Activated CD8-positive, alpha-beta T cell treated with anti-CD3 and anti-CD28 coated beads for 36 hours (primary cell): ENCODE data around the gene NSMF. TPM values are rescaled to one million over a fixed set of nuclear protein-coding genes. Genes with fewer than 3 reads are reported as not detected.

Experiments
- ATAC-seq: fragments of 200-7000 bp; cut with Tn5 transposase; one replicate; pipeline ENCODE4 v1.10.0; 2021; ENCODE audit warnings: mild to moderate bottlenecking, moderate library complexity
- CTCF ChIA-PET: fragments of 350-600 bp; sonication (Branson Sonifier 250); formaldehyde crosslinking; loops from one replicate; lab custom pipeline; 2021; ENCODE audit warnings: antibody characterized with exemption; lab: Charles Lee
- POLR2A ChIA-PET: fragments of 350-600 bp; sonication (Branson Sonifier 250); formaldehyde crosslinking; loops from one replicate; lab custom pipeline; 2021; ENCODE audit warnings: antibody characterized with exemption; lab: Charles Lee
- DNase-seq: peaks from one replicate; pipeline ENCODE4 v3.0.0-alpha.2; 2020
- H3K27ac Mint-ChIP-seq: one replicate; pipeline ENCODE4 v1.8.0; 2021; ENCODE audit warnings: mild to moderate bottlenecking, mixed read lengths
- H3K27me3 Mint-ChIP-seq: one replicate; pipeline ENCODE4 v1.8.0; 2021; ENCODE audit warnings: mixed read lengths
- H3K36me3 Mint-ChIP-seq: one replicate; pipeline ENCODE4 v1.8.0; 2021; ENCODE audit warnings: low read depth, mixed read lengths
- H3K4me1 Mint-ChIP-seq: one replicate; pipeline ENCODE4 v1.8.0; 2021; ENCODE audit warnings: low read depth, mixed read lengths
- H3K4me3 Mint-ChIP-seq: one replicate; pipeline ENCODE4 v1.8.0; 2021; ENCODE audit warnings: mild to moderate bottlenecking, moderate library complexity, mixed read lengths
- H3K9me3 Mint-ChIP-seq: one replicate; pipeline ENCODE4 v1.8.0; 2021; ENCODE audit warnings: mixed read lengths
- intact Hi-C: fragments of 100-400 bp; cut with micrococcal nuclease; formaldehyde crosslinking; loops from one replicate; pipeline ENCODE4 v1.10.0; 2022
- total RNA-seq, 2 experiments: library from RNA; stranded (reverse); gene quantifications; one replicate each; pipeline ENCODE4 v1.2.3, GENCODE V29; 2021
- TF ChIP-seq, protein P1 (sequence below): fragments of 200-600 bp; IDR thresholded peaks from one replicate; pipeline ENCODE4 v1.8.0; 2022; ENCODE audit warnings: antibody characterized with exemption, mild to moderate bottlenecking

NSMF gene
- total RNA-seq, 2 experiments from 2014 or later: 112 to 116 TPM

DNA sequence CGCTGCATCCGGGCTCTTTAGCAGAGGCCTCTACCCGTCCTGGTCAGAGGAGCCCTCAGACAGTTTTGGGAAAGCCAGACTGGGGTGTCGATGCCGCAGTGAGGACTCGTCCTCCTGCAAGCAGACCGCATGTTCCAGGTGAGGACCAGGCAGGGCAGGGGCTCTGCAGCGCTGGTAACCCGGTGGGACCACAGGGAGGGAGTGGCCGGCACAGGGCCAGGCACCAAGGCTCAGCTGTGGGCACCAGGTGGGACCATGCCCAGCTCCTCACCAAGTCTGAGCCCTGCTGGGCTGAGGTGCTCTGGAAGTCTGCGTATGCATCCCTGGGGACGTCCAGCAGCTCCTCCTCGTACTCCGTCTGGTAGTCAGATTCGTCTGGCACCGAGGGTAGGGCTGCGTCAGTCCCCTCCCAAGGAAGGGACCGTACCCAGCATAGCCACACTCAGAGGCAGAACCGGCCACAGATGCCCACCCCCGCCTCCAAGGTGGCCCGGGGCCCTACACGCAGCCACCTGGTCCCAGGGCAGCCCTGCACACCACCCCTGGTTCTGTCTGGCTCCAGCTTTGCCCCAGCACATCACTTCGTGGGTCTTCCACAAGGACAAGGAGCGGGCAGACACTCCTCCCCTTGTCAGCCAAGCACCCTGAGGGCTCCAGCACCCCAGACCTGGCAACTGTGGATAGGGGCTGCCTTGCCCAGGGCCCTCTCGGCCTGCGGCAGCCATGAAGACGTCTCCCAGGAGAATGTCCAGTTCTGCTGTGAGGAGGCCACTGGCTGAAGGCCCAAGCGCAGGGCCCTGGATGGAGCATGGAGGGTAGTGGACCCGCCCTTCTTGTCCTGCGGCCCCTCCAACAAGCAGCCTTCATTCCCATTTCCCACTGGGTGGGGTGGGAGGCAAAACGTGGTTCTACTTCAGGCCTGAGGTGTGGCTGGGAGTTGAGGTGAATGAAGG is 1.5 kb upstream of the NSMF start:
- intact Hi-C loops: no loop called here
- DNase-seq: no peak
- ATAC-seq: no peak
- Mint-ChIP-seq H3K4me1 (peaks cover 34% of the 10 kb centered on the region), H3K27ac (peak overlapping the region; percentile 91), H3K4me3 (peak overlapping the region; percentile 83), H3K9me3 (no peaks in the 10 kb centered on the region), H3K27me3 (no peaks in the 10 kb centered on the region), H3K36me3 (peaks cover 11% of the 10 kb centered on the region)
- ChIA-PET POLR2A (interaction anchor here (0.6 kb wide), 1 partner anchor 17 kb away, joined by 3 read pairs; no protein-coding TSS in a partner anchor), CTCF (interaction anchor here (1.4 to 1.5 kb wide), 2 partner anchors 15 to 38 kb away, joined by 3 read pairs; partner anchors contain the start of gene EXD3)
- TF ChIP-seq, protein P1, sequence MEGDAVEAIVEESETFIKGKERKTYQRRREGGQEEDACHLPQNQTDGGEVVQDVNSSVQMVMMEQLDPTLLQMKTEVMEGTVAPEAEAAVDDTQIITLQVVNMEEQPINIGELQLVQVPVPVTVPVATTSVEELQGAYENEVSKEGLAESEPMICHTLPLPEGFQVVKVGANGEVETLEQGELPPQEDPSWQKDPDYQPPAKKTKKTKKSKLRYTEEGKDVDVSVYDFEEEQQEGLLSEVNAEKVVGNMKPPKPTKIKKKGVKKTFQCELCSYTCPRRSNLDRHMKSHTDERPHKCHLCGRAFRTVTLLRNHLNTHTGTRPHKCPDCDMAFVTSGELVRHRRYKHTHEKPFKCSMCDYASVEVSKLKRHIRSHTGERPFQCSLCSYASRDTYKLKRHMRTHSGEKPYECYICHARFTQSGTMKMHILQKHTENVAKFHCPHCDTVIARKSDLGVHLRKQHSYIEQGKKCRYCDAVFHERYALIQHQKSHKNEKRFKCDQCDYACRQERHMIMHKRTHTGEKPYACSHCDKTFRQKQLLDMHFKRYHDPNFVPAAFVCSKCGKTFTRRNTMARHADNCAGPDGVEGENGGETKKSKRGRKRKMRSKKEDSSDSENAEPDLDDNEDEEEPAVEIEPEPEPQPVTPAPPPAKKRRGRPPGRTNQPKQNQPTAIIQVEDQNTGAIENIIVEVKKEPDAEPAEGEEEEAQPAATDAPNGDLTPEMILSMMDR: no peak

DNA sequence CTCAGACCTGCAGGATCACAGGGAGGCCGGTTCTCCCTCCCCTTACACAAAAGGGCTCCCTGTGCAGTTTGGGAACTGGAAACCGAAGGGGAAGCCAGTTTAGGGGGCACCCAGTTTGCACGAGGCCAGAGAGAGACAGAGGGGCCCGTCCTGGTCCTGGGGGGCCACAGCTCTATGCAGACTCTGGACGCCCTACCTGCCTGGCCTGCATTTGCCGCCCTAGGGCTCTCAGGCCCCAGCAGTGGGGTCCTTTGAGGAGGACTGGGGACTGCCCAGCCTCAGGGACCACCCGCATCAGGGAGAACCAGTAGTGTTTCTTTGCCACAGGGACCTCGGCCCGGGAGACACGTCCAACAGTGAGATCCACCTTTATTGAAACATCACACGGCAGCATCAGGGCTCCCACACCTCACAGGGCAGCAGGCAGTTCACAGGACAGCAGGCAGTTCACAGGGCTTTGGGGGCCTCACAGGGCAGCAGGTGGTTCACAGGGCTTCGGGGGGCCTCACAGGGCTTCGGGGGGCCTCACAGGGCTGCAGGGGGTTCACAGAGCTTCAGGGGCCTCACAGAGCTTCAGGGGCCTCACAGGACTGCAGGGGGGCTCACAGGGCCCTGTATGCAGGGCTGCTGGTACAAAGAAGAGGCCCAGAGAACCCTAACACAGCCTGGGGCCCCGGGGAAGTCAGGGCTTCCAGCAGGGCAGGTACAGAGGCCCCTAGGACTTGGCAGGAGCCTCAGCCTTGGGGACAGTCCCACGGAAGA is 648 bp upstream of the NSMF start:
- Mint-ChIP-seq H3K4me1 (peaks cover 37% of the 10 kb centered on the region), H3K4me3 (peak overlapping the region; percentile 57), H3K9me3 (no peaks in the 10 kb centered on the region), H3K36me3 (peaks cover 18% of the 10 kb centered on the region), H3K27ac (peak overlapping the region; percentile 91), H3K27me3 (no peaks in the 10 kb centered on the region)
- DNase-seq (no peak), ATAC-seq (no peak)
- intact Hi-C loops: no loop called here
- ChIA-PET CTCF (interaction anchor here (1.0 to 1.5 kb wide), 3 partner anchors 14 to 158 kb away, joined by 3 to 4 read pairs (median 3); partner anchors contain the start of gene EXD3), POLR2A (no interaction called here)
- TF ChIP-seq, protein P1: no peak

DNA sequence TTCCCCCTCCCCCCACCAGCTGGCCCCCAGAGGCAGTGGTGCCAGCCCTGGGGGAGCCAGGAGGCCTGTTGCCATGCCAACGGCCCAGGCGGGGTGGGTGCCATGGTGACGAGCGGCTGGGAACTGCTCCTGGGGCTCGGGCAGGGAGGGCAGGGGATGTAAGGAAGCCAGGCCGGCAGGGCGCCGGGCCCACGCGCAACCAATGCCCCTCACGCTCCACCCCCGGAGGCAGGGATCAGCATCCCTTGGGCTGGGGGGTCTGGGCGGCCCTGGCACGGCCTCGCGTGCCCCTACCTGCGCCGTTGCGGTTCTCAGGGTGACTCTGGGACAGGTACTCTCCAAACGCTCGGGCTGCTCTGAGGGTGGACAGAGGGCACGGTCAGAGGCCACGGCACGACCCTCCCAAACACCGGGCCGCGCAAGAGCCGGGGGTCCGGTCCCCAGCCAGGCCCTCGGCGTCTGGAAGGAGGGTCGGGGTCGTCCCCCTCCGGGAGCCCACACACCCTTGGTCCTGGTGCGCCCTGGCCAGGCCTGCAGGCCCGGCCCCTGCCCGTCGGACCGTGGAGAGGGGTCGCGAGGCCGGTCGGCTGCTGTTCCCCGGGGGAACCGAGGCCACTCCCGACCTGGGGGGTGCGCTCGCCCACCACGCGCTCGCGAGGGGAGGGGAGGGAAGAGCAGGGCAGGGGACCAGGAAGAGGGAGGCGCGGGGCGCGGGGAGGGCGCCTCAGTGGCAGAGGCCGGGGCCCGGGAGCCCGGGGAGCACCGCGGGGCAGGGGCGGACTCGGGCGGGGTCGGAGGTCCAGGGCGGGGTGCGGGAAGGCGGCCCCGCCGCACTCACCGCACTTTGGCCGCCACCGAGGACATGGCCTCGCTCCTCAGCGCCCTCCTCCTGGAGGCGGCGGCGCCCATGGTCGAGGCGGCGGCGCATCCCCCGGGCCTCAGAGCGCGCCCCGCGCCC is 661 bp downstream of the NSMF start:
- Mint-ChIP-seq H3K27ac (no peak overlapping the region), H3K27me3 (no peaks in the 10 kb centered on the region), H3K4me1 (peaks cover 46% of the 10 kb centered on the region), H3K4me3 (peak overlapping the region; percentile 57), H3K36me3 (peaks cover 27% of the 10 kb centered on the region), H3K9me3 (no peaks in the 10 kb centered on the region)
- no peak for DNase-seq
- ATAC-seq: peak; percentile 1
- POLR2A ChIA-PET: no interaction called here
- TF ChIP-seq, protein P1: no peak
- CTCF ChIA-PET: interaction anchor here (0.6 to 1.0 kb wide), 2 partner anchors 13 to 35 kb away, joined by 3 to 4 read pairs; partner anchors contain the start of genes EXD3 and NOXA1
- intact Hi-C loops: no loop called here

DNA sequence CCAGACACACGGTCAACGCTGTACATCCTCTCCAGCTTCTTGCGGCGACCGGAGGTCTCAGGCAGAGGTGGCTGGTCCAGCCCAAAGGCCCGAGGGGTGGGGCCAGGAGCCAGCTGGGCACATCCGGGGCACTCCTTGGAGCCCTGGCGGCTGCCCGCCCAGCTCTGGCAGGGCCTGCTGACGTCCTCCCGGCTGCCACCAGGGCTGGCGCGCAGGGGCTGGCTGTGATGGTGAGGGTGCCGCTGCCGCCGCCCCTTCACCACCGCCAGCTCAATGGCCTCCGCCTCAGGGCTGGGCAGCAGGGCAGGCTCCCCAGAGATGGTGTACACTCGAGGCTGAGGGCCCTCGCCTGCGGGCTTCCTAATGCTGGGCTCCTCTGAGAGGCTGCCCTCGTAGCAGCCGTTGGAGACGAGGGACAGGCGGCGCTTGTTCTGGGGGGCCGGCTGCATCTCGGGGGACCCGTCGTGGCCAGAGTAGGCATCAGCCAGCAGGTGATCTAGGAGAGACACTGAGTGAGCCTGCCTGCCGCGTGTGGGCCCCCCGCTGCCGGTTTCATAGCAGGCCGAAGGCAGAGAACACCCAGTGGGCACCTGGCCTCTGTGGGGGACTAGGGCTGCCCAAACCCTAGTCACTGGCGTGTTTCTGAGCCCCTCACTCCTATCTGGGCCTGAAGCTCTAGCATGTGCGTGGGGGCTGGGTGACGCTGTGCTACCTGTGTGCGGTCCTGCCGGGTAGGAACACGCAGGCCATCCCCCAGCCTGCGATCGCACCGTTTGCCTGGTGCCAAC is 1.5 kb downstream of the NSMF start:
- H3K27me3 Mint-ChIP-seq: no peaks in the 10 kb centered on the region
- peaks cover 44% of the 10 kb centered on the region for H3K4me1 Mint-ChIP-seq
- no peak overlapping the region for H3K27ac Mint-ChIP-seq
- CTCF ChIA-PET: interaction anchor here (2.8 kb wide), 1 partner anchor 13 kb away, joined by 8 read pairs; no protein-coding TSS in a partner anchor
- TF ChIP-seq, protein P1: no peak
- DNase-seq (no peak), ATAC-seq (no peak)
- H3K36me3 Mint-ChIP-seq: peaks cover 34% of the 10 kb centered on the region
- intact Hi-C loops: no loop called here
- H3K4me3 Mint-ChIP-seq: peak overlapping the region; percentile 57
- POLR2A ChIA-PET: interaction anchor here (0.6 to 1.0 kb wide), 2 partner anchors 10 to 269 kb away, joined by 3 to 4 read pairs; partner anchors contain the start of gene SSNA1
- no peaks in the 10 kb centered on the region for H3K9me3 Mint-ChIP-seq
